ENCODE measurements around the gene CD207.
A peak's percentile ranks its signal among the peaks of the same experiment; 100 is the strongest.
"Not testable (repeated sequence)": the region's sequence is repeated elsewhere in the genome, so short reads cannot be mapped to it uniquely, and the experiment has no call there.

Gene CD207

GRCh38 chr2:70835643-70836042, at the start of gene CD207:
CD207 (minus strand) TSS chr2:70835816; CDS start chr2:70835776, 40 bp downstream.
- no peak for DNase-seq

- DNase-seq: not testable (repeated sequence)
Measured at GRCh38 chr2:70878543-70878942, 42.9 kb upstream of the CD207 start.

GRCh38 chr2:70876138-70876537, 40.5 kb upstream of the CD207 start:
- not testable (repeated sequence) for DNase-seq

GRCh38 chr2:70873541-70873940, 37.9 kb upstream of the CD207 start:
- DNase-seq: no peak

GRCh38 chr2:70871398-70872211, 36.0 kb upstream of the CD207 start:
- DNase-seq: peak; percentile 82

GRCh38 chr2:70870790-70871189, 35.2 kb upstream of the CD207 start:
- no peak for DNase-seq

GRCh38 chr2:70868970-70869369, 33.4 kb upstream of the CD207 start:
- DNase-seq: no peak

- peak; percentile 73 for DNase-seq
Measured at GRCh38 chr2:70861777-70862625, 26.4 kb upstream of the CD207 start.

- DNase-seq: no peak
Measured at GRCh38 chr2:70855667-70856066, 20.1 kb upstream of the CD207 start.

- no peak for DNase-seq
Measured at GRCh38 chr2:70854411-70854810, 18.8 kb upstream of the CD207 start.

- DNase-seq: no peak
Measured at GRCh38 chr2:70852824-70853223, 17.2 kb upstream of the CD207 start.

GRCh38 chr2:70851704-70852103, 16.1 kb upstream of the CD207 start:
- DNase-seq: peak; percentile 47

- DNase-seq: no peak
Measured at GRCh38 chr2:70850925-70851324, 15.3 kb upstream of the CD207 start.

- DNase-seq: no peak
Measured at GRCh38 chr2:70842401-70842800, 6.8 kb upstream of the CD207 start.

- no peak for DNase-seq
Measured at GRCh38 chr2:70837980-70838925, 2.6 kb upstream of the CD207 start.

GRCh38 chr2:70834881-70835280, 735 bp downstream of the CD207 start:
- DNase-seq: no peak

GRCh38 chr2:70834106-70834505, 1.5 kb downstream of the CD207 start:
- DNase-seq: no peak

- no peak for DNase-seq
Measured at GRCh38 chr2:70833246-70833645, 2.4 kb downstream of the CD207 start.

GRCh38 chr2:70832386-70832785, 3.2 kb downstream of the CD207 start:
- DNase-seq: no peak

GRCh38 chr2:70831861-70832260, 3.8 kb downstream of the CD207 start:
- DNase-seq: no peak

GRCh38 chr2:70830366-70830765, 5.2 kb downstream of the CD207 start:
- no peak for DNase-seq

GRCh38 chr2:70829916-70830315, 5.7 kb downstream of the CD207 start:
- DNase-seq: no peak
